B cell (primary cell): ENCODE measurements around the gene ERC2. TPM values are rescaled to one million over a fixed set of nuclear protein-coding genes. Genes with fewer than 3 reads are reported as not detected.

Experiments used
- ATAC-seq: fragments of 200-7000 bp; cut with Tn5 transposase; one replicate; pipeline ENCODE4 v1.10.0; 2021; ENCODE audit warnings: low read depth, mild to moderate bottlenecking, moderate number of reproducible peaks, moderate library complexity
- CTCF ChIA-PET: fragments of 350-600 bp; sonication (Branson Sonifier 250); formaldehyde crosslinking; loops from one replicate; lab custom pipeline; 2021; ENCODE audit warnings: antibody characterized with exemption, inconsistent platforms; lab: Charles Lee
- POLR2A ChIA-PET: fragments of 350-600 bp; sonication (Branson Sonifier 250); formaldehyde crosslinking; loops from one replicate; lab custom pipeline; 2021; ENCODE audit warnings: antibody characterized with exemption; lab: Charles Lee
- DNase-seq: peaks from one replicate; pipeline ENCODE4 v3.0.0; 2013
- H2AFZ ChIP-seq: 2 replicates; pipeline ENCODE4 v1.6.1; 2012; ENCODE audit warnings: mild to moderate bottlenecking, low read depth, low read length; ENCODE audit not compliant: insufficient read depth, poor library complexity, severe bottlenecking
- H3K27ac ChIP-seq, 2 donors: 1 replicate in 1 of 2; 2 replicates in 1 of 2; pipeline ENCODE4 v1.5.1; 2012 to 2013; ENCODE audit warnings: low read length in 2 of 2, mild to moderate bottlenecking in 2 of 2, moderate library complexity in 1 of 2
- H3K27me3 ChIP-seq, 4 experiments: fragments of 200-600 bp in 1 of 4; sonication (generic) in 1 of 4; replicated peaks in 1 of 4; 1 replicate in 2 of 4; 2 replicates in 2 of 4; pipeline versions ENCODE4 v1.6.1 to v1.7.0; 2013 to 2016; ENCODE audit warnings: low read length in 3 of 4, mild to moderate bottlenecking in 2 of 4, mixed read lengths in 1 of 4, moderate library complexity in 1 of 4; ENCODE audit not compliant: insufficient read depth in 4 of 4, control insufficient read depth in 3 of 4; ENCODE audit errors: control extremely low read depth in 1 of 4
- H3K36me3 ChIP-seq, 2 experiments: replicated peaks in 1 of 2; 1 replicate in 1 of 2; 2 replicates in 1 of 2; pipeline versions ENCODE4 v1.6.1 to v1.7.1; 2013; ENCODE audit warnings: low read length in 1 of 2; ENCODE audit not compliant: insufficient read depth in 2 of 2, control insufficient read depth in 1 of 2; ENCODE audit errors: control extremely low read depth in 1 of 2, extremely low read depth in 1 of 2
- H3K4me1 ChIP-seq, 2 donors: fragments of 200-600 bp in 1 of 2; sonication (generic) in 1 of 2; 1 replicate in 1 of 2; 2 replicates in 1 of 2; pipeline versions ENCODE4 v1.5.1 to v1.6.1; 2013 to 2017; ENCODE audit warnings: low read length in 2 of 2; ENCODE audit not compliant: control insufficient read depth in 2 of 2, insufficient read depth in 2 of 2
- H3K4me2 ChIP-seq: replicated peaks from 2 replicates; pipeline ENCODE3; 2012; ENCODE audit warnings: mild to moderate bottlenecking, low read depth, low read length; ENCODE audit not compliant: poor library complexity, severe bottlenecking
- H3K4me3 ChIP-seq, 5 experiments: fragments of 200-600 bp in 1 of 5; sonication (generic) in 1 of 5; 1 replicate in 3 of 5; 2 replicates in 2 of 5; pipeline versions ENCODE4 v1.5.1 to v1.7.0; 2011 to 2016; ENCODE audit warnings: low read length in 4 of 5, mild to moderate bottlenecking in 4 of 5, low read depth in 2 of 5, control low read depth in 1 of 5, moderate library complexity in 1 of 5; ENCODE audit not compliant: insufficient read depth in 1 of 5; ENCODE audit errors: control extremely low read depth in 1 of 5, extremely low read depth in 1 of 5
- H3K79me2 ChIP-seq: fragments of 200-600 bp; sonication (generic); one replicate; pipeline ENCODE4 v1.6.0; 2016; ENCODE audit warnings: low read length; ENCODE audit not compliant: control insufficient read depth, insufficient read depth
- H3K9ac ChIP-seq: fragments of 200-600 bp; sonication (generic); 2 replicates; pipeline ENCODE4 v1.6.1; 2017; ENCODE audit warnings: mild to moderate bottlenecking, low read length, moderate library complexity
- H3K9me3 ChIP-seq, 3 donors: one replicate each; pipeline versions ENCODE4 v1.6.1 to v1.7.1; 2013; ENCODE audit warnings: low read length in 2 of 3; ENCODE audit not compliant: control insufficient read depth in 2 of 3, insufficient read depth in 1 of 3; ENCODE audit errors: control extremely low read depth in 1 of 3
- H4K20me1 ChIP-seq: 2 replicates; pipeline ENCODE4 v1.6.0; 2012; ENCODE audit warnings: mild to moderate bottlenecking, low read length; ENCODE audit not compliant: insufficient read depth, control insufficient read depth, poor library complexity, severe bottlenecking
- H3K27ac Mint-ChIP-seq: one replicate; pipeline ENCODE4 v1.8.0; 2021; ENCODE audit warnings: mixed read lengths
- H3K27me3 Mint-ChIP-seq: one replicate; pipeline ENCODE4 v1.8.0; 2021; ENCODE audit warnings: mixed read lengths
- H3K4me1 Mint-ChIP-seq: one replicate; pipeline ENCODE4 v1.8.0; 2021; ENCODE audit warnings: mixed read lengths
- H3K4me3 Mint-ChIP-seq: one replicate; pipeline ENCODE4 v1.8.0; 2021; ENCODE audit warnings: mixed read lengths
- H3K9me3 Mint-ChIP-seq: one replicate; pipeline ENCODE4 v1.8.0; 2022; ENCODE audit warnings: mixed read lengths; ENCODE audit not compliant: insufficient read depth
- EZH2 ChIP-seq: IDR thresholded peaks from 2 replicates; pipeline ENCODE4 v1.6.1; 2012; ENCODE audit warnings: borderline replicate concordance, low read depth, mild to moderate bottlenecking, moderate library complexity, low read length; ENCODE audit not compliant: insufficient read depth, poor library complexity, severe bottlenecking
- WGBS: methylation state at CpG from one replicate; pipeline ENCODE4 v1.1.5; 2013; ENCODE audit warnings: missing lambda C conversion rate; ENCODE audit not compliant: insufficient coverage; 5-methylcytosine and 5-hydroxymethylcytosine counted together
- intact Hi-C: fragments of 100-400 bp; cut with micrococcal nuclease; formaldehyde crosslinking; loops from one replicate; pipeline ENCODE4 v1.10.0; 2022
- polyA plus RNA-seq: library from polyadenylated mRNA; depleted of rRNA; stranded (reverse); fragments of >200 nt; gene quantifications from 2 replicates; pipeline ENCODE4 v1.2.3, GENCODE V29; 2012
- total RNA-seq, 2 donors: library from RNA; stranded (reverse); fragments of 120-200 nt in 1 of 2; gene quantifications; 1 replicate in 1 of 2; 2 replicates in 1 of 2; pipeline versions ENCODE4 v1.2.3 to v1.2.4, GENCODE V29; 2013 to 2022
- TF ChIP-seq, protein P1 (sequence below): fragments of 200-600 bp; IDR thresholded peaks from one replicate; pipeline ENCODE4 v1.8.0; 2022; ENCODE audit warnings: antibody characterized with exemption, mild to moderate bottlenecking

ERC2 gene
- total and polyA plus RNA-seq, 2 donors (not counting 1 experiment from before 2014, with no cell fraction given) = not detected

DNA sequence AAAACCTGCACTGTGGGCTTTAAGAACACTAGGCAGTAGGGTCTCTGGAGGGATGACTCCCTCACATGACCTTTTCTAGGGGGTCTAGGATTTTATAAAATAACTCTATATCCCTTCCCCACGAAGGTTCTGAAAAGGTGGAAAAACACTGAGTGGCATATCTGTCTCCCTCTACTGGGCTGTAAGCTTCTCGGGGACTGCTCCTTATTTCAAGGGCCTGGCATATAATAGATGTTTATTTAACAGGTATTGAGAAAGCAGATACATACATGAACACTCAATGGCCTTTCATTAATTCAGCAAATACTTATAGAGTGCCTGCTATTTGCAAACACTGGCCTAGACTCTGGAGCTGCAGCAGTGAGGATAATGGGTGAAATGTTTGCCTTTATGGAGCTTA is 834.9 kb downstream of the ERC2 start:
- H3K4me1 Mint-ChIP-seq = no peaks in the 10 kb centered on the region
- H4K20me1 ChIP-seq = no peaks in the 10 kb centered on the region
- H3K9me3 ChIP-seq = peaks cover 0 to 9% (median 0%) of the 10 kb centered on the region in 3 donors
- H3K9ac ChIP-seq = no peak overlapping the region
- H3K9me3 Mint-ChIP-seq = no peaks in the 10 kb centered on the region
- H3K27ac Mint-ChIP-seq = no peak overlapping the region
- H3K4me3 Mint-ChIP-seq = no peak overlapping the region
- H3K4me2 ChIP-seq = no peak overlapping the region
- POLR2A ChIA-PET = no interaction called here
- intact Hi-C loops = no loop called here
- TF ChIP-seq EZH2 = no peak
- TF ChIP-seq, protein P1, sequence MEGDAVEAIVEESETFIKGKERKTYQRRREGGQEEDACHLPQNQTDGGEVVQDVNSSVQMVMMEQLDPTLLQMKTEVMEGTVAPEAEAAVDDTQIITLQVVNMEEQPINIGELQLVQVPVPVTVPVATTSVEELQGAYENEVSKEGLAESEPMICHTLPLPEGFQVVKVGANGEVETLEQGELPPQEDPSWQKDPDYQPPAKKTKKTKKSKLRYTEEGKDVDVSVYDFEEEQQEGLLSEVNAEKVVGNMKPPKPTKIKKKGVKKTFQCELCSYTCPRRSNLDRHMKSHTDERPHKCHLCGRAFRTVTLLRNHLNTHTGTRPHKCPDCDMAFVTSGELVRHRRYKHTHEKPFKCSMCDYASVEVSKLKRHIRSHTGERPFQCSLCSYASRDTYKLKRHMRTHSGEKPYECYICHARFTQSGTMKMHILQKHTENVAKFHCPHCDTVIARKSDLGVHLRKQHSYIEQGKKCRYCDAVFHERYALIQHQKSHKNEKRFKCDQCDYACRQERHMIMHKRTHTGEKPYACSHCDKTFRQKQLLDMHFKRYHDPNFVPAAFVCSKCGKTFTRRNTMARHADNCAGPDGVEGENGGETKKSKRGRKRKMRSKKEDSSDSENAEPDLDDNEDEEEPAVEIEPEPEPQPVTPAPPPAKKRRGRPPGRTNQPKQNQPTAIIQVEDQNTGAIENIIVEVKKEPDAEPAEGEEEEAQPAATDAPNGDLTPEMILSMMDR = no peak
- H2AFZ ChIP-seq = no peak overlapping the region
- CTCF ChIA-PET = no interaction called here
- no peak overlapping the region for H3K27ac ChIP-seq
- H3K79me2 ChIP-seq = no peaks in the 10 kb centered on the region
- DNase-seq (no peak), ATAC-seq (no peak)
- no peaks in the 10 kb centered on the region for H3K27me3 ChIP-seq
- no peaks in the 10 kb centered on the region for H3K4me1 ChIP-seq
- WGBS = no CpG with 5 or more reads among the region's 2 CpGs
- no peaks in the 10 kb centered on the region for H3K36me3 ChIP-seq
- H3K4me3 ChIP-seq = no peak overlapping the region
- no peaks in the 10 kb centered on the region for H3K27me3 Mint-ChIP-seq

DNA sequence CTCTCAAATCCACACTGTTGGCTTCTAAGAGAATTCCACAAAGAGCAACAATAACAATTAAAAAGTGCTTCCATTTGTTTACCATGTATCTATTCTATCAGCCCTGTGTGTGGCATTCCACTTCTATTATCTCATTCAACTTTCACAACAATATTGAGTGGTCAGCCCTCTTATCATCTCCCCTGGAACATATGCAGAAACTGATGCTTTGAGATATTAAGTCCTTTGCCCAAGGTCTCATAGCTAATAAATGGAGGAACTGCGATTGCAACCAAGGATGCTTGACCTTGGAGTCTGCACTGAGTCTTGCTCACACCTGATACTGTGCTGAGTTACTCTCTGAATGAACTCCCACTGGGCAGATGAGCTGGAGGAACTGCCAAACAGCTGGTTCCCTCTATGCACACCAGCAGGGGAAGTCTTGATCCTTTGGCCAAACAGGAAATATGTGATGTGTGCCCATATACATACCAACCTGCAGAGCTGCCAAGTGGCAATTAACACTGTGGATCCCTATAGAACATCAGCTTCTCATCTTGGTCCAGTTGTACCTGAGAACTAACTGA is 836.4 kb downstream of the ERC2 start:
- intact Hi-C loops = no loop called here
- Histone ChIP-seq H3K4me3 (no peak overlapping the region), H3K36me3 (no peaks in the 10 kb centered on the region), H3K4me1 (no peaks in the 10 kb centered on the region), H2AFZ (no peak overlapping the region), H3K4me2 (no peak overlapping the region), H3K27me3 (no peaks in the 10 kb centered on the region), H3K9ac (no peak overlapping the region), H3K27ac (no peak overlapping the region), H3K79me2 (no peaks in the 10 kb centered on the region), H3K9me3 (peaks cover 0 to 9% (median 0%) of the 10 kb centered on the region in 3 donors), H4K20me1 (no peaks in the 10 kb centered on the region)
- no peak overlapping the region for H3K4me3 Mint-ChIP-seq
- no peak overlapping the region for H3K27ac Mint-ChIP-seq
- POLR2A ChIA-PET = no interaction called here
- H3K9me3 Mint-ChIP-seq = no peaks in the 10 kb centered on the region
- WGBS = 90% methylated on average over 1 of the region's 1 CpG
- TF ChIP-seq, protein P1 = no peak
- no peak for TF ChIP-seq EZH2
- H3K4me1 Mint-ChIP-seq = no peaks in the 10 kb centered on the region
- DNase-seq (no peak), ATAC-seq (no peak)
- H3K27me3 Mint-ChIP-seq = no peaks in the 10 kb centered on the region
- CTCF ChIA-PET = no interaction called here
